ENCODE measurements around the gene ADCY4. TPM values are rescaled to one million over a fixed set of nuclear protein-coding genes. Genes with fewer than 3 reads are reported as not detected.

ADCY4 gene
- total RNA-seq, 1 experiment from 2014 or later, result 1.1 TPM

GRCh38 chr14:24368562-24369252, 33.8 kb upstream of the ADCY4 start (continued):
- TF ChIP-seq, protein P1, sequence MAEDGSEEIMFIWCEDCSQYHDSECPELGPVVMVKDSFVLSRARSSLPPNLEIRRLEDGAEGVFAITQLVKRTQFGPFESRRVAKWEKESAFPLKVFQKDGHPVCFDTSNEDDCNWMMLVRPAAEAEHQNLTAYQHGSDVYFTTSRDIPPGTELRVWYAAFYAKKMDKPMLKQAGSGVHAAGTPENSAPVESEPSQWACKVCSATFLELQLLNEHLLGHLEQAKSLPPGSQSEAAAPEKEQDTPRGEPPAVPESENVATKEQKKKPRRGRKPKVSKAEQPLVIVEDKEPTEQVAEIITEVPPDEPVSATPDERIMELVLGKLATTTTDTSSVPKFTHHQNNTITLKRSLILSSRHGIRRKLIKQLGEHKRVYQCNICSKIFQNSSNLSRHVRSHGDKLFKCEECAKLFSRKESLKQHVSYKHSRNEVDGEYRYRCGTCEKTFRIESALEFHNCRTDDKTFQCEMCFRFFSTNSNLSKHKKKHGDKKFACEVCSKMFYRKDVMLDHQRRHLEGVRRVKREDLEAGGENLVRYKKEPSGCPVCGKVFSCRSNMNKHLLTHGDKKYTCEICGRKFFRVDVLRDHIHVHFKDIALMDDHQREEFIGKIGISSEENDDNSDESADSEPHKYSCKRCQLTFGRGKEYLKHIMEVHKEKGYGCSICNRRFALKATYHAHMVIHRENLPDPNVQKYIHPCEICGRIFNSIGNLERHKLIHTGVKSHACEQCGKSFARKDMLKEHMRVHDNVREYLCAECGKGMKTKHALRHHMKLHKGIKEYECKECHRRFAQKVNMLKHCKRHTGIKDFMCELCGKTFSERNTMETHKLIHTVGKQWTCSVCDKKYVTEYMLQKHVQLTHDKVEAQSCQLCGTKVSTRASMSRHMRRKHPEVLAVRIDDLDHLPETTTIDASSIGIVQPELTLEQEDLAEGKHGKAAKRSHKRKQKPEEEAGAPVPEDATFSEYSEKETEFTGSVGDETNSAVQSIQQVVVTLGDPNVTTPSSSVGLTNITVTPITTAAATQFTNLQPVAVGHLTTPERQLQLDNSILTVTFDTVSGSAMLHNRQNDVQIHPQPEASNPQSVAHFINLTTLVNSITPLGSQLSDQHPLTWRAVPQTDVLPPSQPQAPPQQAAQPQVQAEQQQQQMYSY (CRISPR knock-in tag; IDR thresholded peaks at IDR 0.05), result 0 out of 2 replicates have a peak, but pooled peaks have one; percentile 16
- TF ChIP-seq, protein P2, sequence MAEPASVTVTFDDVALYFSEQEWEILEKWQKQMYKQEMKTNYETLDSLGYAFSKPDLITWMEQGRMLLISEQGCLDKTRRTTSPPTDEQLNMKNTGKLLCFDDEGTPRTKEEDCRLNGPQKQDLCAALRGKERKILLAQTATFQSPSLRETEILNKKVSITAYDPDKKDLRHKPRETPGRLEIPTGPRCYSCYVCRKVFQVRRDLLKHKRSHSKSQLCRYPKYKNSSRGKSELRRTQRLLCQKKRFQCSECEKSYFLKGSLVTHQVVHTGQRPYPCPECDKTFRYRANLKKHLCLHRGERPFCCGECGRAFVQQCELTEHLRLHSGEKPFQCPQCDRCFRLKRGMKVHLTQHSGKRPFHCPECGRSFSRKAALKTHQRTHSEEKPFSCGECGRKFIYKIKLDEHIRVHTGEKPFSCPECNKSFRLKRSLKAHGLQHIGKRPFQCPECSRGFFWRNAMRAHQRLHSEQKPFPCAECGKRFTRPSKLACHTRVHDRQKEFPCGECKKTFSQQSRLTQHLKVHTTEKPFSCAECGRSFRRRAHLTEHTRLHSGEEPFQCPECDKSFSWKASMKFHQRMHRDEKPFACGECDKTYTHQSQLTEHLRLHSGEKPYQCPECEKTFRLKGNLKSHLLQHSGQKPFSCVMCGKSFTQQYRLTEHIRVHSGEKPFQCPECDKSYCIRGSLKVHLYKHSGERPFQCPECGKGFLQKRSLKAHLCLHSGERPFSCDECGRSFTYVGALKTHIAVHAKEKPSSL (CRISPR knock-in tag; conservative IDR thresholded peaks at IDR 0.05), result no peak
- TF ChIP-seq, protein P3, sequence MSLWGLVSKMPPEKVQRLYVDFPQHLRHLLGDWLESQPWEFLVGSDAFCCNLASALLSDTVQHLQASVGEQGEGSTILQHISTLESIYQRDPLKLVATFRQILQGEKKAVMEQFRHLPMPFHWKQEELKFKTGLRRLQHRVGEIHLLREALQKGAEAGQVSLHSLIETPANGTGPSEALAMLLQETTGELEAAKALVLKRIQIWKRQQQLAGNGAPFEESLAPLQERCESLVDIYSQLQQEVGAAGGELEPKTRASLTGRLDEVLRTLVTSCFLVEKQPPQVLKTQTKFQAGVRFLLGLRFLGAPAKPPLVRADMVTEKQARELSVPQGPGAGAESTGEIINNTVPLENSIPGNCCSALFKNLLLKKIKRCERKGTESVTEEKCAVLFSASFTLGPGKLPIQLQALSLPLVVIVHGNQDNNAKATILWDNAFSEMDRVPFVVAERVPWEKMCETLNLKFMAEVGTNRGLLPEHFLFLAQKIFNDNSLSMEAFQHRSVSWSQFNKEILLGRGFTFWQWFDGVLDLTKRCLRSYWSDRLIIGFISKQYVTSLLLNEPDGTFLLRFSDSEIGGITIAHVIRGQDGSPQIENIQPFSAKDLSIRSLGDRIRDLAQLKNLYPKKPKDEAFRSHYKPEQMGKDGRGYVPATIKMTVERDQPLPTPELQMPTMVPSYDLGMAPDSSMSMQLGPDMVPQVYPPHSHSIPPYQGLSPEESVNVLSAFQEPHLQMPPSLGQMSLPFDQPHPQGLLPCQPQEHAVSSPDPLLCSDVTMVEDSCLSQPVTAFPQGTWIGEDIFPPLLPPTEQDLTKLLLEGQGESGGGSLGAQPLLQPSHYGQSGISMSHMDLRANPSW (CRISPR knock-in tag; conservative IDR thresholded peaks at IDR 0.05; ENCODE audit: low read depth), result no peak
- TF ChIP-seq ELF4 (CRISPR knock-in tag; IDR thresholded peaks at IDR 0.05; ENCODE audit: low read depth), result no peak
- TF ChIP-seq, protein P4, sequence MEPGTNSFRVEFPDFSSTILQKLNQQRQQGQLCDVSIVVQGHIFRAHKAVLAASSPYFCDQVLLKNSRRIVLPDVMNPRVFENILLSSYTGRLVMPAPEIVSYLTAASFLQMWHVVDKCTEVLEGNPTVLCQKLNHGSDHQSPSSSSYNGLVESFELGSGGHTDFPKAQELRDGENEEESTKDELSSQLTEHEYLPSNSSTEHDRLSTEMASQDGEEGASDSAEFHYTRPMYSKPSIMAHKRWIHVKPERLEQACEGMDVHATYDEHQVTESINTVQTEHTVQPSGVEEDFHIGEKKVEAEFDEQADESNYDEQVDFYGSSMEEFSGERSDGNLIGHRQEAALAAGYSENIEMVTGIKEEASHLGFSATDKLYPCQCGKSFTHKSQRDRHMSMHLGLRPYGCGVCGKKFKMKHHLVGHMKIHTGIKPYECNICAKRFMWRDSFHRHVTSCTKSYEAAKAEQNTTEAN (CRISPR knock-in tag; IDR thresholded peaks at IDR 0.05), result no peak
- TF ChIP-seq FOXJ3 (CRISPR knock-in tag; IDR thresholded peaks at IDR 0.05; ENCODE audit: borderline replicate concordance), result no peak
- no peak for TF ChIP-seq NR2C2 (CRISPR knock-in tag; IDR thresholded peaks at IDR 0.05)
- TF ChIP-seq GRHL2 (CRISPR knock-in tag; IDR thresholded peaks at IDR 0.05; ENCODE audit: insufficient replicate concordance, severe bottlenecking), result no peak

DNA sequence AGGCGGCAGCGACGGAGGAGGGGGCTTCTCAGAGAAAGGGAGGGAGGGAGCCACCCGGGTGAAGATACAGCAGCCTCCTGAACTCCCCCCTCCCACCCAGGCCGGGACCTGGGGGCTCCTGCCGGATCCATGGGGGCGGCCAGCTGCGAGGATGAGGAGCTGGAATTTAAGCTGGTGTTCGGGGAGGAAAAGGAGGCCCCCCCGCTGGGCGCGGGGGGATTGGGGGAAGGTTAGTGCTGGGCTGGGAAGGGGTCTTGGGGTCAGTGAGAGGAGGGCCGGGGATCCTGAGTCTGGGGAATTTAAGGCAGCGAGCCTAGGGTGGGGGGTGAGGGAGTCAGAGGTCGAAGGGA, 33.3 kb upstream of the ADCY4 start:
- Mint-ChIP-seq H3K9me3 (no peaks in the 10 kb centered on the region), H3K4me1 (peaks cover 15% of the 10 kb centered on the region), H3K36me3 (no peaks in the 10 kb centered on the region), H3K27ac (no peak overlapping the region; the same call in 1 of the 2 replicates), H3K4me3 (peak overlapping the region; percentile 90), H3K27me3 (ENCODE audit: low read depth) (peaks cover 5% of the 10 kb centered on the region)
- ChIA-PET POLR2A (interaction anchor here (0.6 to 1.4 kb wide), 6 partner anchors 9 to 97 kb away, joined by 3 to 8 read pairs (median 6); partner anchors contain the start of genes NYNRIN and RABGGTA), CTCF (interaction anchor here (0.9 to 2.2 kb wide), 9 partner anchors 9 to 253 kb away, joined by 3 to 24 read pairs (median 3); partner anchors contain the start of genes CIDEB and KHNYN)
- TF ChIP-seq GRHL2 (CRISPR knock-in tag; IDR thresholded peaks at IDR 0.05; ENCODE audit: insufficient replicate concordance, severe bottlenecking), result no peak
- DNase-seq (ENCODE audit: low spot score), result no peak
- peak; percentile 0; the same call in 1 of the 2 replicates for ATAC-seq

- ChIA-PET CTCF (interaction anchor here (0.9 to 1.4 kb wide), 5 partner anchors 34 to 252 kb away, joined by 3 to 24 read pairs (median 3); partner anchors contain the start of gene KHNYN), POLR2A (interaction anchor here (0.6 to 1.4 kb wide), 4 partner anchors 12 to 96 kb away, joined by 3 to 8 read pairs (median 6); partner anchors contain the start of gene RABGGTA)
- peak; percentile 35 for ATAC-seq
- H3K9me3 Mint-ChIP-seq, result no peaks in the 10 kb centered on the region
- peaks cover 15% of the 10 kb centered on the region for H3K4me1 Mint-ChIP-seq
- peak; percentile 83 for DNase-seq (ENCODE audit: low spot score)
- H3K4me3 Mint-ChIP-seq, result peak within 1 kb of the TSS; percentile 90
- TF ChIP-seq GRHL2 (CRISPR knock-in tag; IDR thresholded peaks at IDR 0.05; ENCODE audit: insufficient replicate concordance, severe bottlenecking), result no peak
- peak; percentile 80 for TF ChIP-seq NFYB (CRISPR knock-in tag; conservative IDR thresholded peaks at IDR 0.05; ENCODE audit: low read depth)
- no peaks in the 10 kb centered on the region for H3K36me3 Mint-ChIP-seq
- H3K27me3 Mint-ChIP-seq (ENCODE audit: low read depth), result peaks cover 10% of the 10 kb centered on the region
- peak within 1 kb of the TSS; percentile 96 for H3K27ac Mint-ChIP-seq
These were observed 32.8 kb upstream of the ADCY4 start, which contains the start of gene NFATC4 for GRCh38 chr14:24367514-24368211. Gene NFATC4, plus strand, starts transcription at chr14:24368184. Its CDS starts 157 bp downstream, at chr14:24368341.

Measured in WTC11 (cell line).